ENCODE measurements around the gene PCSK1.

The PCSK1 gene

DNA sequence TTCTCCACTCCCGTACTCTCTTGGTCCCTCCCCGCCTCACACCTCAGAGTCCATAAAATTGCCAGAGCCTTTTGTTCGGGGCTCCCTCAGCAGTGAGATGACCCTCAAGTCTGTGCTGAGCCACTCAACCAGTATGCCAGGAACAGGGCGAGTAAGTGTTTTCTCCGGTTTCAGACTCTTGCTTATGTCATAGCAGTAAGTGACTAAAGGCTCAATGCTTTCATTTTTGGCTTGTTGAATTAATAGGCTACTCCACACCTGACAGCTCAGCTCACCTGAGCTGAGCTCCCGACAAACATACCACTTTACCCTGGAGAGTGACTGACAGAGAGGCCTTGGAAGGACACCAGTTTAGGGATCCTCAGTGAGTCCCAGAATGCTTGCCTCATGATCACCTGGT, 30.5 kb downstream of the PCSK1 start:
- TF ChIP-seq, protein P1, sequence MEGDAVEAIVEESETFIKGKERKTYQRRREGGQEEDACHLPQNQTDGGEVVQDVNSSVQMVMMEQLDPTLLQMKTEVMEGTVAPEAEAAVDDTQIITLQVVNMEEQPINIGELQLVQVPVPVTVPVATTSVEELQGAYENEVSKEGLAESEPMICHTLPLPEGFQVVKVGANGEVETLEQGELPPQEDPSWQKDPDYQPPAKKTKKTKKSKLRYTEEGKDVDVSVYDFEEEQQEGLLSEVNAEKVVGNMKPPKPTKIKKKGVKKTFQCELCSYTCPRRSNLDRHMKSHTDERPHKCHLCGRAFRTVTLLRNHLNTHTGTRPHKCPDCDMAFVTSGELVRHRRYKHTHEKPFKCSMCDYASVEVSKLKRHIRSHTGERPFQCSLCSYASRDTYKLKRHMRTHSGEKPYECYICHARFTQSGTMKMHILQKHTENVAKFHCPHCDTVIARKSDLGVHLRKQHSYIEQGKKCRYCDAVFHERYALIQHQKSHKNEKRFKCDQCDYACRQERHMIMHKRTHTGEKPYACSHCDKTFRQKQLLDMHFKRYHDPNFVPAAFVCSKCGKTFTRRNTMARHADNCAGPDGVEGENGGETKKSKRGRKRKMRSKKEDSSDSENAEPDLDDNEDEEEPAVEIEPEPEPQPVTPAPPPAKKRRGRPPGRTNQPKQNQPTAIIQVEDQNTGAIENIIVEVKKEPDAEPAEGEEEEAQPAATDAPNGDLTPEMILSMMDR (IDR thresholded peaks at IDR 0.05), result no peak

DNA sequence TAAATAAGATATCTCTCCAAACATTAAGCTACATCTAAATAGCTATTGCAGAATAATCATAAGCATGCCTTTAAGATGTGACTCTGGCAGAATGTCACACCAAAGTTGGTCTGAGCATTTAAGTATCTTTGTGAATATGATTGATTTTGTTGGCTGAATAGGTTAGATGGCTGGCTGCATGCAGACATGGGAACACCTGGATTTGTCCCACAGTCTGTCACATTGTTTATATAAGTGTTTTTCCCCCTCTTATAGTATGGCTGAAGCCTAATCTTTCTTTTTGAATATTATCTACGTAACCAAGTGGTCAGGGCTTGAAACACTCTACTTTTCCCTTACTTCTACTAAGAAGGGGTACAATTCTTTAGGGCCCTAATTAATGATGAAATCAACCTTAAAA, 36.2 kb downstream of the PCSK1 start:
- TF ChIP-seq, protein P1 (IDR thresholded peaks at IDR 0.05), result no peak

DNA sequence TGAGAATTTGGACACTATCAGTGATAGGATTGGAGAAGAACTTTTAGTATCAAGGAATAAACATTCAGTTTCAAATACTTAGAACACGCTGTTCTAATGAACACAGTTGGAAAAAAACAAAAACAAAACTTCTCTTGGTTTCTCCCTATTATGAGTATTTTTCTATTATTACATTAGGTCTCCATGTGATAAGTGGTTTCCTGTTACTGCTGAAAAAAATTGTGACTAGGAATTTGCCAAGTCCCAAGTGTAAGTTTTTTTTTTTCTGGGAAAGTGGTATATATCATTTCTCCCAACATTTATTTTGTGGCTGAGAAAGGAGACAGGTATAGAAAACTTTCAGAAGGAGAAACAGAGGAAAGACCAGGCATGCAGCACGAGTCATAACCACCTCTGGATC, 41.1 kb downstream of the PCSK1 start:
- TF ChIP-seq, protein P1 (IDR thresholded peaks at IDR 0.05), result no peak

DNA sequence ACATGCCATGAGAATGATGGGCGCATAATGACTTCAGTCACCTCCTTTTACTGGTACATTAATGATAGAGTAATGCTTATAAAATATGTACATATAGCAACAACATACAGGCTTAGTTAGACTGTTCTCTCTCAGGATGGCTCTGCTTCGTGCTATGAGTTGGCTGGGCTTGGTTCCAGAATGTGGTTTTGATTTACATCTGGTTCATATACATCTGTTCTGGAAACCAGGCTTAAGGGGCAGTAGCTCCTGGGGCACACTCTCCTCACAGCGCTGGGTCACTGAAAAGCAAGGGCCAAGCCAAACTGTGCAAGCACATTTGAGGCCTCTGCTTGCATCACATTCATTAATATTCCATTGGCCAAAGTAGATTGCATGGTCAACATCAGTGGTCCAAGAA, 44.9 kb downstream of the PCSK1 start:
- TF ChIP-seq, protein P1 (IDR thresholded peaks at IDR 0.05), result no peak

DNA sequence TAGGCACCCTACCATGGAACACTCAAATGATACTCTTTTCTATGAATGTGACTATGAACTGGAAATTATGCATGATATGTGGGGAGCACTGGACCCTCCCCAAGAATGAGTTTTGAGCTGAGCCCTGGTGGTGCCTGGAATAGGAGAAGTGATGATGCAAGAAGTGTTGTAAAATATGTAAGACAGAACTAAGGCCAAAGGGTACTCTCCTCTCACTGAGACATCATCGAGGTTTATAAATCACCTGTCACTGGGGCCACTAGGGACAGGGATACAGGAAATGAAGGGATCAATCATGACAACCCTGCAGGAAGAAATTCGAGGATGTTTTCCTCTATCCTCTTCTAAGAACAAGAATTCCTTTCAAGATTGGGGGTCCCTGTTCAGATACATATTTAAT, 45.4 kb downstream of the PCSK1 start:
- TF ChIP-seq, protein P1 (IDR thresholded peaks at IDR 0.05), result no peak

DNA sequence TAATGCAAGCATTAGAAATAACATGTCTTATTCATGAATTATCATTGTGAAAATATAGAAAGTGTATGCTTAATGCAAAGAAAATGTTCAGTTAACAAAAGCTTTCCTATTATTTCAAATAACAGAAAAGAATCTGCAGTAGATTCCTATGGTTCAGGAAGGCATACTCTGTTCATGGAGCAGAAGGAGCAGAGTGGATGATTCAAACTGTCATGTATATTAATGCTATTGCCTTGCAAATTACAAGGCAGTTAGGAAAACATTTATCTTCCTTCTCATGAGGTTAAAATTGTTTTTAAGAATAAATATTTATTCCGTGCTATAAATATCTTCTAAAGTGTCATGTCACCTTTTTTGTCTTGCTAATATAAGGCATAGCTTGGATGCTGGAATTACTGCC, 47.5 kb downstream of the PCSK1 start:
- TF ChIP-seq, protein P1 (IDR thresholded peaks at IDR 0.05), result no peak

DNA sequence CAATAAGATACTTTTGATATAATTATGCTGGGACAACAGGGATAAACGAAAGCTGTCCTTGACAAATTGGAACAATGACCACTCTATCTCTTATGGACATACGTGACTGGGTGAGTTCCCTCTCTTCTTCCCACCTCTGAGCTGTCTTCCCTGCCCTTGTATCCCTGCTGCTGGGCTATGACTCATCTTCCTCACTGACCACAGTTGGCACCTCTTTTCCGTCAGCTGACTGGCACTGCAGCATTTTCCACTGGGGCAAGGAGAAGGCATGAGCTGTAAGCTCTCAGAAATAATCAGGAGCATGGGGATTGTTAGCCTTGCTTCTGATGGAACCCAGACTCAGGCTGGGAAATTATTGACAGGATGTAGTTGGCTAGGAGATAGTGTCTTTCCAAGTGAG, 48.7 kb downstream of the PCSK1 start:
- TF ChIP-seq, protein P1 (IDR thresholded peaks at IDR 0.05), result no peak

DNA sequence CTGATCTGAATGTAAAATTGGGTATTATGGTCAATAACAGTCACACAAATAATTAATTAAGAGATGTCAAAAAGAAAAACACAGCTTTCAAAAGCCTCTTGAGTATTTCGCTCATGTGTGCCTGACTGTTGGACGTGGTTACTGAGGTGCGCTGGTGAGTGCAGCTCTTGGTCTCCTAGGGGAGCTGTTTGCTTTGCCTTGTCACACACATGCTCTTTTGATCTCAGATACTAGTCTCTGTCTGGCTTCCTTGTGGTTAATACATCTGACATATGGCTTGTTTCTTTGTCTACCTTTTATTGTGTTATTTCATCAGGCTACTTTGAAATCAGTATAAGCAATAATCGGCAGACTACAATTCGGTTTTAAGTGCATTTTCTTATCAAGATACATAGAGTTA, 51.5 kb downstream of the PCSK1 start:
- TF ChIP-seq, protein P1 (IDR thresholded peaks at IDR 0.05), result no peak
